ENCODE data around the gene DYNC2I2.

The DYNC2I2 gene

GRCh38 chr9:128629852-128630545 lies 26.6 kb downstream of the DYNC2I2 start:
- H3K4me3 ChIP-seq (ENCODE audit: low read depth, low read length), result no peak overlapping the region
- TF ChIP-seq, protein P1, sequence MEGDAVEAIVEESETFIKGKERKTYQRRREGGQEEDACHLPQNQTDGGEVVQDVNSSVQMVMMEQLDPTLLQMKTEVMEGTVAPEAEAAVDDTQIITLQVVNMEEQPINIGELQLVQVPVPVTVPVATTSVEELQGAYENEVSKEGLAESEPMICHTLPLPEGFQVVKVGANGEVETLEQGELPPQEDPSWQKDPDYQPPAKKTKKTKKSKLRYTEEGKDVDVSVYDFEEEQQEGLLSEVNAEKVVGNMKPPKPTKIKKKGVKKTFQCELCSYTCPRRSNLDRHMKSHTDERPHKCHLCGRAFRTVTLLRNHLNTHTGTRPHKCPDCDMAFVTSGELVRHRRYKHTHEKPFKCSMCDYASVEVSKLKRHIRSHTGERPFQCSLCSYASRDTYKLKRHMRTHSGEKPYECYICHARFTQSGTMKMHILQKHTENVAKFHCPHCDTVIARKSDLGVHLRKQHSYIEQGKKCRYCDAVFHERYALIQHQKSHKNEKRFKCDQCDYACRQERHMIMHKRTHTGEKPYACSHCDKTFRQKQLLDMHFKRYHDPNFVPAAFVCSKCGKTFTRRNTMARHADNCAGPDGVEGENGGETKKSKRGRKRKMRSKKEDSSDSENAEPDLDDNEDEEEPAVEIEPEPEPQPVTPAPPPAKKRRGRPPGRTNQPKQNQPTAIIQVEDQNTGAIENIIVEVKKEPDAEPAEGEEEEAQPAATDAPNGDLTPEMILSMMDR (IDR thresholded peaks at IDR 0.05; ENCODE audit: low read depth, low read length), result no peak
- no peak for TF ChIP-seq MYC (IDR thresholded peaks at IDR 0.05; ENCODE audit: low read depth, low read length)
- TF ChIP-seq, protein P2, sequence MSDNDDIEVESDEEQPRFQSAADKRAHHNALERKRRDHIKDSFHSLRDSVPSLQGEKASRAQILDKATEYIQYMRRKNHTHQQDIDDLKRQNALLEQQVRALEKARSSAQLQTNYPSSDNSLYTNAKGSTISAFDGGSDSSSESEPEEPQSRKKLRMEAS (IDR thresholded peaks at IDR 0.05; ENCODE audit: low read depth, low read length), result no peak
- no peak for TF ChIP-seq POLR2A (IDR thresholded peaks at IDR 0.05; ENCODE audit: extremely low read depth, insufficient read length)
- no peak for DNase-seq (ENCODE audit: low read depth)

- TF ChIP-seq, protein P1 (IDR thresholded peaks at IDR 0.05; ENCODE audit: low read depth, low read length), result no peak
- TF ChIP-seq, protein P2 (IDR thresholded peaks at IDR 0.05; ENCODE audit: low read depth, low read length), result no peak
- no peak for TF ChIP-seq POLR2A (IDR thresholded peaks at IDR 0.05; ENCODE audit: extremely low read depth, insufficient read length)
- TF ChIP-seq MYC (IDR thresholded peaks at IDR 0.05; ENCODE audit: low read depth, low read length), result no peak
- no peak for DNase-seq (ENCODE audit: low read depth)
- H3K4me3 ChIP-seq (ENCODE audit: low read depth, low read length), result no peak overlapping the region
These were observed 27.5 kb downstream of the DYNC2I2 start for GRCh38 chr9:128629136-128629535.

- H3K4me3 ChIP-seq (ENCODE audit: low read depth, low read length), result no peak overlapping the region
- TF ChIP-seq, protein P2 (IDR thresholded peaks at IDR 0.05; ENCODE audit: low read depth, low read length), result no peak
- TF ChIP-seq POLR2A (IDR thresholded peaks at IDR 0.05; ENCODE audit: extremely low read depth, insufficient read length) (no peak), MYC (IDR thresholded peaks at IDR 0.05; ENCODE audit: low read depth, low read length) (no peak)
- TF ChIP-seq, protein P1 (IDR thresholded peaks at IDR 0.05; ENCODE audit: low read depth, low read length), result no peak
- no peak for DNase-seq (ENCODE audit: low read depth)
These were observed 28.1 kb downstream of the DYNC2I2 start for GRCh38 chr9:128628471-128629048.

- DNase-seq (ENCODE audit: low read depth), result no peak
- H3K4me3 ChIP-seq (ENCODE audit: low read depth, low read length), result no peak overlapping the region
- TF ChIP-seq POLR2A (IDR thresholded peaks at IDR 0.05; ENCODE audit: extremely low read depth, insufficient read length) (no peak), MYC (IDR thresholded peaks at IDR 0.05; ENCODE audit: low read depth, low read length) (no peak)
- TF ChIP-seq, protein P2 (IDR thresholded peaks at IDR 0.05; ENCODE audit: low read depth, low read length), result no peak
- TF ChIP-seq, protein P1 (IDR thresholded peaks at IDR 0.05; ENCODE audit: low read depth, low read length), result no peak
These were observed 28.7 kb downstream of the DYNC2I2 start for GRCh38 chr9:128627906-128628305.

GRCh38 chr9:128627127-128627715 lies 29.4 kb downstream of the DYNC2I2 start:
- TF ChIP-seq, protein P1 (IDR thresholded peaks at IDR 0.05; ENCODE audit: low read depth, low read length), result no peak
- TF ChIP-seq, protein P2 (IDR thresholded peaks at IDR 0.05; ENCODE audit: low read depth, low read length), result no peak
- TF ChIP-seq POLR2A (IDR thresholded peaks at IDR 0.05; ENCODE audit: extremely low read depth, insufficient read length) (no peak), MYC (IDR thresholded peaks at IDR 0.05; ENCODE audit: low read depth, low read length) (no peak)
- DNase-seq (ENCODE audit: low read depth), result no peak
- H3K4me3 ChIP-seq (ENCODE audit: low read depth, low read length), result no peak overlapping the region
